ENCODE data around the gene LNPEP.

LNPEP gene

DNA sequence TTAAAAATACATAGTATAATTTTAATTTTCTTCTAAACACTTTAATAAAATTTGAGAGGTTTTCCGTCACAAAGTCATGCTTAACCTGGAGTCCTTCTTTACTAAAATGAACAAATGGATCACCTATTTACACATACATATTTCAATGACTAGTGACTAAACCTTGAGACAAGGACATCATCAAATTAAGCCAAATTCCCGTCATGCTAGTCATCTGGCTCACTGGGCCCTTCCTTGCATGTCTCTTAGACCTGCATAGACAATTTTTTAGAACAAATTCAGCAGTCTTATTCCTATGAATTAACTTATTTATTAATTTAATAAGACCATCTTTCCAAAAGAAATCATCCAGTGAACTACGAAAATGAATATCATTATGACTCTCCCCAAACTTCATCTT lies 33.0 kb upstream of the LNPEP start:
- DNase-seq: no peak
- TF ChIP-seq, protein P1, sequence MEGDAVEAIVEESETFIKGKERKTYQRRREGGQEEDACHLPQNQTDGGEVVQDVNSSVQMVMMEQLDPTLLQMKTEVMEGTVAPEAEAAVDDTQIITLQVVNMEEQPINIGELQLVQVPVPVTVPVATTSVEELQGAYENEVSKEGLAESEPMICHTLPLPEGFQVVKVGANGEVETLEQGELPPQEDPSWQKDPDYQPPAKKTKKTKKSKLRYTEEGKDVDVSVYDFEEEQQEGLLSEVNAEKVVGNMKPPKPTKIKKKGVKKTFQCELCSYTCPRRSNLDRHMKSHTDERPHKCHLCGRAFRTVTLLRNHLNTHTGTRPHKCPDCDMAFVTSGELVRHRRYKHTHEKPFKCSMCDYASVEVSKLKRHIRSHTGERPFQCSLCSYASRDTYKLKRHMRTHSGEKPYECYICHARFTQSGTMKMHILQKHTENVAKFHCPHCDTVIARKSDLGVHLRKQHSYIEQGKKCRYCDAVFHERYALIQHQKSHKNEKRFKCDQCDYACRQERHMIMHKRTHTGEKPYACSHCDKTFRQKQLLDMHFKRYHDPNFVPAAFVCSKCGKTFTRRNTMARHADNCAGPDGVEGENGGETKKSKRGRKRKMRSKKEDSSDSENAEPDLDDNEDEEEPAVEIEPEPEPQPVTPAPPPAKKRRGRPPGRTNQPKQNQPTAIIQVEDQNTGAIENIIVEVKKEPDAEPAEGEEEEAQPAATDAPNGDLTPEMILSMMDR (IDR thresholded peaks at IDR 0.05; ENCODE audit: low read depth, low read length): no peak
- Histone ChIP-seq H3K9me3 (no peaks in the 10 kb centered on the region), H3K4me3 (ENCODE audit: low read depth, low read length) (no peak overlapping the region), H3K4me1 (no peaks in the 10 kb centered on the region), H3K27me3 (no peaks in the 10 kb centered on the region), H3K36me3 (no peaks in the 10 kb centered on the region)

DNA sequence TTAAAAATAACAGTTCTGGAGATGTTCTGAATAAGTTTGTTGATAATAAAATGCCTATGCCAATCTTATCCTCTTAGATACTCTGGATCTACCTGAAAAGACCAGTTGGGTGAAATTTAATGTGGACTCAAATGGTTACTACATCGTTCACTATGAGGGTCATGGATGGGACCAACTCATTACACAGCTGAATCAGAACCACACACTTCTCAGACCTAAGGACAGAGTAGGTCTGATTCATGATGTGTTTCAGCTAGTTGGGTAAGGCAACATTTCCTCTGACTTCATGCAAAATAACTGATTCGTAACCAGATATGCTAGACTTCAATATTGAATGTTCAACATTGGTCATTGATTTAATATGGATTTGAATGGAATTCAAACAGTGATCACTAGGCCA lies 32.6 kb upstream of the LNPEP start:
- Histone ChIP-seq H3K9me3 (no peaks in the 10 kb centered on the region), H3K27me3 (no peaks in the 10 kb centered on the region), H3K4me1 (no peaks in the 10 kb centered on the region), H3K4me3 (ENCODE audit: low read depth, low read length) (no peak overlapping the region), H3K36me3 (no peaks in the 10 kb centered on the region)
- no peak for DNase-seq
- TF ChIP-seq, protein P1 (IDR thresholded peaks at IDR 0.05; ENCODE audit: low read depth, low read length): no peak

DNA sequence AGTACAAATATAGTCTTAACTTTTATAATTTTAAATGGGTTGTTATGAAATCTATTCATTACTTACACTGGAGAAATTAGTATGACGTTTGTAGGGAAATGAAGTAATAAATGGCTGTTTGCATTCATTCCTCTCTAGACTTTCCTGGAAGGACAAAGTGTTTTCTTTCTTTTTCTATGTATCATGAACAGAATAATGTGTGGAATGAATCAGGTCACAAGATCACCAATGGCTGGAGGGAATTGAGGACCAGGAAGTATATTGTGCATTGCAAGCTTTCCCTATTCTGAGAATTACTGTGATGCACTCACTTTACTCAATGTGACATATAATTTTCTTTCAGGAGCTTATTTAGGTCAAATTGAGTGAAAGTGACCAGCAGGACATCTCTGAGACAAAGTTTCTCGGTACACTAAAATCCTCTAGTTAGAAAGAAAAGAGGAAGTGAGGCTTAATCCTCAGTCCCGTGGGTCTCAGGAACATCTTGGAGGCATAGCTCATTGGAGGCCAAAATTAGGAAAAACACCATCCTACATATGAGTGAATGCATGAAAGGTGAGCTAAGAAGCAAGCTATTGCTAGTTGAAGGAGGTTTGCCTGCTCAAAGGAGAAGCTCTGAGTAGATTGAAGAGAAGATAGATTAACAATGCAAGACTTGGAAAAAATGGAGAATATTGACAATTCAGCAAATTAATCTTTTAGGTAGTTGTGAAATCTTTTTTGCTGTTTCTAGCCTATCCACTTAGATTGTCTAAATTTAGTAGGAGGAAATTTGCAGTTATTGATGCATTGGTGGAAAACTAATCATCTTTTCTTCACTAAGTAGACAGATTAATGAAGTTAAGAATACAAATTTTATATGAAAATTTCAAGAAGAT lies 31.6 kb upstream of the LNPEP start:
- H3K36me3 ChIP-seq: no peaks in the 10 kb centered on the region
- H3K4me1 ChIP-seq: no peaks in the 10 kb centered on the region
- no peaks in the 10 kb centered on the region for H3K9me3 ChIP-seq
- no peak overlapping the region for H3K4me3 ChIP-seq (ENCODE audit: low read depth, low read length)
- H3K27me3 ChIP-seq: no peaks in the 10 kb centered on the region
- no peak for DNase-seq
- TF ChIP-seq, protein P1 (IDR thresholded peaks at IDR 0.05; ENCODE audit: low read depth, low read length): no peak

DNA sequence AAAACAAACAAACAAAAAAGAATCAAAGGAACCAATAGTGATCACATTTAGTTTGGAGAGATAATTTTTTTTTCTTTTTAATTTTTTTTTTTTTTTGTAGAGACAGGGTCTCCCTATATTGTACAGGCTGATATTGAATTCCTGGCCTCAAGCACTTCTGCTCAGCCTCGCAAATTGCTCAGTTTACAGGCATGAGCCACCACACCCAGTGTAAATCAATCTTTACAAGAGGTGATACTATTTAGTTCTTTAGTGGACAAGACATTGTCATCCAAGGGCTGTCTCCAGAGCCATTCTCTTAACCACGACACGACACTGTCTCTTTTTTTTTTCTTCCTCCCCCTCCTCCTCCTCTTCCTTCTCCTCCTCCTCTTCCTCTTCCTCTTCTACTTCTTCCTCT lies 30.0 kb upstream of the LNPEP start:
- Histone ChIP-seq H3K36me3 (no peaks in the 10 kb centered on the region), H3K27me3 (no peaks in the 10 kb centered on the region), H3K9me3 (no peaks in the 10 kb centered on the region), H3K4me1 (no peaks in the 10 kb centered on the region), H3K4me3 (ENCODE audit: low read depth, low read length) (no peak overlapping the region)
- DNase-seq: no peak
- TF ChIP-seq, protein P1 (IDR thresholded peaks at IDR 0.05; ENCODE audit: low read depth, low read length): no peak

DNA sequence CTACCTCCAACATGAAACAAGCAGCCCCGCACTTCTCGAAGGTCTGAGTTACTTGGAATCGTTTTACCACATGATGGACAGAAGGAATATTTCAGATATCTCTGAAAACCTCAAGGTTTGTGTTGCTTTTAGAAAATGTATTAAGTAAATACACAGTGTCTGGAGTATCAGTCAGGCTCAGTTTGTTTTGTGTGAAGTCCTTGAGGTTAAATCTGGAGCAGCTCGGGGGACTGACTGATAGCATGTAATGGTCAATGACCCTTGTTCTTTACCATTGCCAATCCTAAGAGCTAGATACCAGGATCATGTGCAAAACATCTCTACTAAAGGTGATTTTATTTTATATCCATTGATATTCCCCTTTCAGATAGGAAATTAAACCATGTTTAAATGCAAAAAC lies 26.9 kb upstream of the LNPEP start:
- Histone ChIP-seq H3K27me3 (no peaks in the 10 kb centered on the region), H3K4me3 (ENCODE audit: low read depth, low read length) (no peak overlapping the region), H3K9me3 (no peaks in the 10 kb centered on the region), H3K36me3 (no peaks in the 10 kb centered on the region), H3K4me1 (no peaks in the 10 kb centered on the region)
- TF ChIP-seq, protein P1 (IDR thresholded peaks at IDR 0.05; ENCODE audit: low read depth, low read length): no peak
- no peak for DNase-seq

DNA sequence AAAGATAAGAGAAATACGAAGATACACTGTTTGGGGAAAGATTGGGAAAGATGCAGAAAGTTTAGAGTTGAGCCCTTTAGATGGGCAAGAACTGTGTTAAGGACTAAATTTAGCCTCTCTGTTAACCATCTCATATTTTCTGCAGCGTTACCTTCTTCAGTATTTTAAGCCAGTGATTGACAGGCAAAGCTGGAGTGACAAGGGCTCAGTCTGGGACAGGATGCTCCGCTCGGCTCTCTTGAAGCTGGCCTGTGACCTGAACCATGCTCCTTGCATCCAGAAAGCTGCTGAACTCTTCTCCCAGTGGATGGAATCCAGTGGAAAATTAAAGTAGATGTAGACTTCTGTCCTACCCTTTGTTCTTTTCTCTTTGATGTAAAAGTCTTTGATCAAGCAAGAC lies 26.4 kb upstream of the LNPEP start:
- Histone ChIP-seq H3K36me3 (no peaks in the 10 kb centered on the region), H3K27me3 (no peaks in the 10 kb centered on the region), H3K4me3 (ENCODE audit: low read depth, low read length) (no peak overlapping the region), H3K4me1 (no peaks in the 10 kb centered on the region), H3K9me3 (no peaks in the 10 kb centered on the region)
- no peak for DNase-seq
- TF ChIP-seq, protein P1 (IDR thresholded peaks at IDR 0.05; ENCODE audit: low read depth, low read length): no peak
